Hematopoietic multipotent progenitor cell (in vitro differentiated cells): ENCODE results near the gene MREG. TPM values are rescaled to one million over a fixed set of nuclear protein-coding genes. Genes with fewer than 3 reads are reported as not detected.

Experiments used
- DNase-seq, 3 donors: peaks; one replicate each; pipeline ENCODE4 v3.0.0-alpha.2; 2011 to 2015; ENCODE audit warnings: low read depth in 2 of 3, low spot score in 2 of 3
- total RNA-seq: library from RNA; depleted of rRNA; stranded (reverse); fragments of >200 nt; gene quantifications from one replicate; pipeline ENCODE4 v1.2.3, GENCODE V29; 2012

Gene MREG
- total RNA-seq, 1 donor, result 6.5 TPM

GRCh38 chr2:215921895-215922294 is 91.5 kb downstream of the MREG start:
- no peak for DNase-seq

DNA sequence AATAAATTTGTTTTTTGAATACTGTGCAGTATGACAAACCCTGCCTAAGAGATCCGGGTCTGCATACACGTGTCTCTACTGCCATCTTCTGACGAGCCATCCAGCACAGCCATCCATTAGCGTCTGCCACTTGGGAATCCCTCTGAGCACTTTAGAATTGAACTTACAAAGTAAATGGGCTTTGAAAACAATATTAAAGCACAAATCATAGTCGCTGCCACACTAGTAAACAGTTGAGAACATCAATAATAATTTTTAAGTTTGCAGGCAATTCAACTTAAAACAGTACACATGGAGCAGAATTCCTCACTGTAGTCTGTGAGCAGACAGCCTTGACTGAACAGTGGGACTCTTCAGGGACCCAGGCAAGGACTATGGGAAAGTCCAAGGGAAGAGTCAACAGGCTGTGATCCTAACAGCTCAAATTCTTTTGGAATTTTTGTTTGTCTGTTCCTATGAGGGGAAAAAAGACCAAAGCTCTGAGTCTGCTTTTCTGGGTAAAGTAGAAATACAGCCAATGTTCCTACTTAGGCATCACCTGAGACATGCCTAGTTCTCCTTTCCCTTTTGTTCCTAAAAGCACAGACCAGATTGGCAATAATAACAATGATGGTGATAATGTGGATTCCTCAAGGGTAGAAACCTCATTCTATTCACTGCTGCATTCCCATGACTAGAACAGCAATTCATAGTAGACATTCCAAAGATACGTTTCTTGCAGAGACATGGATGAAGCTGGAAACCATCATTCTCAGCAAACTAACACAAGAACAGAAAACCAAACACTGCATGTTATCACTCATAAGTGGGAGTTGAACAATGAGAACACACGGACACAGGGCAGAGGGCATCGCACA is 92.9 kb downstream of the MREG start:
- peak; percentile 26 to 80 (median 61) for DNase-seq

GRCh38 chr2:215919624-215920243 is 93.6 kb downstream of the MREG start:
- DNase-seq, result no peak

DNA sequence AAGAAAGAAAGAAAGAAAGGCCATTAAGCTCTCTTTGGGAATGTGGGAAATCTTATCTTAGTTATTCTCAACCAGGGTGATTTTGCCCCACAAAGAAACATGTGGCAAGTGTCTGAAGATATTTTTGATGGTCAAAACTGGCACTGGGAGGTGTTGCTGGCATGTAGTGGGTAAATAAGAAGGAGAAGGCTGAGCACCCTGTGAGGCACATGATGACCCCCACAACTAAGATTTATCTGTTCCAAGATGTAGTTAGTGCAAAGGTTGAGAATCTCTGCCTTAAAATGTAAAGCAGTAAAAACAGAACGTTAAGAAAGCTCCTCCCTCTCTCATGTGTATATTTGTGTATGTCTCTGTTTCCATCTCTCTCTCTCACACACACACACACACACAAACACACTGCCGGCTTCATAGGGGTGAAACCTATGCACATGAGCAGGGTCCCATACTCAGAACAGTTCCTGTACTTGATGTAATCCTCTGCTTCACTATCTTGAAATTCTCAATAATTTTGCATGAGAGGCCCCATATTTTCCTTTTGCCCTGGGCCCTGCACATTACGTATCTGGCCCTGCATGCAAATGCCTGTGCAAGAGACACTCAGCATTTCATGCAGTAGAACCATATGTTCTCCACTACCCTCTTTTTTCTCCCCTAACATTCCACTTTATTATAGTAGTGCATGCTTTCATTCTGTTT is 94.3 kb downstream of the MREG start:
- DNase-seq, result no peak

GRCh38 chr2:215917953-215918620 is 95.3 kb downstream of the MREG start:
- DNase-seq, result no peak

DNA sequence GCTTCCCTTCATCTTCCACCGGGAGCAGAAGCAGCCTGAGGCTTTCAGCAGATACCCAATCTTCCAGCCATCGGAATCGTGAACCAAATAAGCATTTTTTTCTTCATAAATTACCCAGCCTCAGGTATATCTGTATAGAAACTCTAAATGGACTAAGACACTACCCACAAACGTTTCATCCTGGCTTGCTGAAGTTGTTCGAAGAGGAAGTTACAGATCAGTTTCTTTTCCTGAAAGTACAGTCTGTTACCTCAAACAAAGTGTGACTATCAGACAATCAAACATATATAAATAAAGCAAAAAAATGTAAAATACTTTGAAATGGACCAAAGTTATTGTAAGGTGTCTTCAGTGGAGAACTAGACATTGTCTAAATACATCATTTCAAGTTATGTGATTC is 97.9 kb downstream of the MREG start:
- no peak for DNase-seq

DNA sequence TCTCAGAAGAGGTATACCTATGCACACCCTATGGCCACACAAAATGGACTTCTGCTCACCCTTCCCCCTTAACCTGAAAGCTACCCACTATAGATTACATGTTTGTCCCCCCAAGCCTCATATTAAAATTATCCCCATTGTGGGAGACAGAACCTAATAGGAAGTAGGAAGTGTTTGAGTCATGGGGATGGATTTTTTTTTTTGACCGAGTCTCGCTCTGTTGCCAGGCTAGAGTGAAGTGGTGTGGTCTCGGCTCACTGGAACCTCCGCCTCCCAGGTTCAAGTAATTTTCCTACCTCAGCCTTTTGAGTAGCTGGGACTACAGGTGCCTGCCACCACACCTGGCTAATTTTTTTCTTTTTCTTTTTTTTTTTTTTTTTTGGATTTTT is 98.6 kb downstream of the MREG start:
- no peak for DNase-seq

DNA sequence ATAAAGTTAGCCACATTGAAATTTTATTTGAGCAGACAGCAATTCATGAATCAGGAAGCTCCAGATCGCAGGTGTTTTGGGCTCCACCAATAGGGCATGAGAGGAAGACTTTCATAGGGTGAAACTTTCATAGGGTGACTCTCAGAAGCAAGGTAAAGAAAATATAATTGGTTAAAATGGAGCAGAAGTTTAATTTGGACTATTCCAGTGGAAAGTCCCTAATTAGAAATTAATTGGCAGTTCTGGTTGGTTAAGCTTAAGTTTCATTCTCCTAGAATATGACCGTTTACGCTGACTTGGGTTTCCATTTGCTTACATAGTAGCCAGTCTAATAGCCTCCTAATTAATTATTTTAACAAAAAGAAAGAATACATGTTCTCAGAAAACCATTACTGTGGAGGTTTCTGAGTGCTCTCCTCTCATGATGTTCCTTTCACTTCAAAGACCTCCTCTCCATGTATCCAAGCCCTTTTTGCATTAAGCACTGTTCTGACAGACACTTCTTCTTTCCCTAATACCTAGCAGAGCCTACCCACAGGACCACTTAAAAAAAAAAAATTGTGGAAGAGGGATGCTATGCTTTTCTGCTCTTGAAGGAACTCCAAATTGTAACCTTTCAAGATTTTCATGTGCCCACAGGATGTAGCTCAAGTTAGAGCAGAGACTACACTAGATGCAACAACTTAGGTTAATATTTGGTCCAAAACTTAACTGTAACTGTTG is 99.1 kb downstream of the MREG start:
- no peak for DNase-seq

- no peak for DNase-seq
Observed at GRCh38 chr2:215912299-215912842, 101.0 kb downstream of the MREG start.

GRCh38 chr2:215911301-215912085 is 101.9 kb downstream of the MREG start:
- DNase-seq, result no peak

GRCh38 chr2:215910180-215910579 is 103.2 kb downstream of the MREG start:
- no peak for DNase-seq

GRCh38 chr2:215907147-215907546 is 106.2 kb downstream of the MREG start:
- DNase-seq, result no peak

GRCh38 chr2:215906458-215906857 is 106.9 kb downstream of the MREG start:
- DNase-seq, result no peak

GRCh38 chr2:215905691-215906090 is 107.7 kb downstream of the MREG start:
- DNase-seq, result no peak

DNA sequence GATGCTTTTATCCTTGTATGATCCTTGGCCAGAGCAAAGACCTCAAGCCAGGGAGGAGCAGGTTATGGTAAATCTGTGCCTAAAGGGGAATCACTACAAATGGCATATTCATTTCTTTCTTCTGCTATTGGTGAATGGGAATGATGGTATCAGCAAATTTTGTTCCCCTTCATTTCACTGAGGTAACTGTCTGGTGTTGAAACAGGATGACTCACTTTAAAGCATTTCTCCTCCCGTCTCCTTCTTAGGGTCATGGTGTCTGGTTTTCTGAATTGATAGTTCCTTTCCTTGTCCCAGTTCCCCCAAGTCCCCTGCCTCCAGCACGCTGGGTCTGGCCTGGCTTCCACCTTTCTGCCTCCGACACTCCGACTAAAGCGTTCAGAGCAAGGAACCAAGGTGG is 109.2 kb downstream of the MREG start:
- DNase-seq, result no peak

DNA sequence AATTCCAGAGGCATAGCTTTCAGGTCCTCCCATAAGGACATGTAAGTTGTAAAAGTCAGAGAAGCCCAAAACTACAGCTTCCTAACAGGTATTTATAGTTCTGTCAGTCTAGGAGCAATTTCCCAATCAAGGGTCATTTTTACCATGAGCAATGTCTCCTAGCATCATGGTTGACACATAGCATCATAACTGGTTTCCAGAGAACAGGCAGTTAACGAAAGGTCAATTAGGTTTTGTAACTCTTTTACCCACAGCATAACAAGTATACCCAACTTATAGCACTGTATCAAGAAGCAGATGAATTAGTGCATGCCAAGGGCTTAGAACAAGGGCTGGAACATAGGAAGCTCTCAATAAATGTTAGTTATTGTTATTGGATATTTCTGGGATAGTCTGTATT is 110.1 kb downstream of the MREG start:
- no peak for DNase-seq

DNA sequence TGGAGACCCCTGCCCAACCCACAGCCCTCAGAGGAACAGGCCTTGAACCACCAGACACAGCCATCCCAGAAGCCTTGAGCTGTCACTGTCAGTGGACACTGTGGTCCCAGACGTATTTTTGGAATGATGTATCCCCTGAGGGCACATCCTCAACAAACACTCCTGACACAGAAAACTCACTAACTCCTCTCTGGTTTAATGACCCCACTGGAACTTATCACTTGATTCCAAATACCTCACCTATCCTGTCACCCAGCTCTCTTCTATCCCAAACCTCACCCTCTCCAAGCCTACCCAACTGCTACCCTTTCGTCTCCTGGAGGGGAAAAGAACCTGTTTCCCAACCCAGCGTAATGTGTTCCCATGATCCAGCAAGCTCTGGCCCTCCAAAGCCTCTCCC is 111.6 kb downstream of the MREG start:
- no peak for DNase-seq

DNA sequence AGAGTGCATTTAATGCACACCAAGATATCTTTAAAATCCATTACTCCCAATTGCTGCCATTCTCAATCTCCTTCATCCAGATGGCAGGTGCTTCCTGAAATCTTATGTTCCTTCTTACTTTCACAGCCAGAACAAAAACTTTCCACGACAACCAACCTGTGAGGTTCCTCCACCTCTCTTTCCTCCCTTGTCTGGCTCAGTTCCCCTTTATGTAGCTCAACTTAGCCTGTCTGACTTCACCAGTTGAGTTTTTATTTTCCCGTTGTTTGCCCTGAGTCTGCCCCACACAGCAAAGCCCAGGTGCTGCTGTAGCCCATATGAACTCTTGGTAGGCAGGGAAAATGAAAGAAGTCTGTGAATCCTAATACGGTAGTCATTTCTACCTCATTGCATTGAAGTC is 112.5 kb downstream of the MREG start:
- peak in 2 of 3 donors; percentile 53 to 85 for DNase-seq

DNA sequence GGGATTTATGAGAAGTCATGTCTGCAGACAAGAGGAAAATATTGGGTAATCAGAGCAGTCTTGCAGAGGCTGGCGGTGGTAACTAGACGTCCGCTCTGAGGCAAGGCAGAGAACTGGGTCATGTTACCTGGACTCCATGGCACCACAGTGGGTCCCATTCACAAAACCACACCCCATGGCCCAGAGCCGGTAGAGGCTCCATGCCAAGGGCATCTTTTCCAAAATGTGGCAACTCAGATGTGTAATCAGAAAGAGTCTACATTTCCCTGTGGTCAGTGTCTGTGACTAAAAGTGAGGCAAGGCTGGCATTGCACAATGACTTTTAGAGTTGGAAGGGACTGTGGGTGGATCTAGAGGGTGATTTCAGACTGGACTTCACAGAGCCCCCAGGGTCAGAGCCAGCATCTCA is 113.1 kb downstream of the MREG start:
- no peak for DNase-seq
